ENCODE results near the gene TNNT3.
"Not testable (repeated sequence)": the region's sequence is repeated elsewhere in the genome, so short reads cannot be mapped to it uniquely, and the experiment has no call there.

DNA sequence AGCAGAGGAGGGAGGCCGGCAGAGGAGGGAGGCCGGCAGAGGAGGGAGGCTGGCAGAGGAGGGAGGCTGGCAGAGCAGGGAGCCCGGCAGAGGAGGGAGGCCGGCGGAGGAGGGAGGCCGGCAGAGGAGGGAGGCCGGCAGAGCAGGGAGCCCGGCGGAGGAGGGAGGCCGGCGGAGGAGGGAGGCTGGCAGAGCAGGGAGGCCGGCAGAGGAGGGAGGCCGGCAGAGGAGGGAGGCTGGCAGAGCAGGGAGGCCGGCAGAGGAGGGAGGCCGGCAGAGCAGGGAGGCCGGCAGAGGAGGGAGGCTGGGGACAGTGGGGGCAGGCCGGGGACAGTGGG lies 45.7 kb upstream of the TNNT3 start:
- TF ChIP-seq, protein P1, sequence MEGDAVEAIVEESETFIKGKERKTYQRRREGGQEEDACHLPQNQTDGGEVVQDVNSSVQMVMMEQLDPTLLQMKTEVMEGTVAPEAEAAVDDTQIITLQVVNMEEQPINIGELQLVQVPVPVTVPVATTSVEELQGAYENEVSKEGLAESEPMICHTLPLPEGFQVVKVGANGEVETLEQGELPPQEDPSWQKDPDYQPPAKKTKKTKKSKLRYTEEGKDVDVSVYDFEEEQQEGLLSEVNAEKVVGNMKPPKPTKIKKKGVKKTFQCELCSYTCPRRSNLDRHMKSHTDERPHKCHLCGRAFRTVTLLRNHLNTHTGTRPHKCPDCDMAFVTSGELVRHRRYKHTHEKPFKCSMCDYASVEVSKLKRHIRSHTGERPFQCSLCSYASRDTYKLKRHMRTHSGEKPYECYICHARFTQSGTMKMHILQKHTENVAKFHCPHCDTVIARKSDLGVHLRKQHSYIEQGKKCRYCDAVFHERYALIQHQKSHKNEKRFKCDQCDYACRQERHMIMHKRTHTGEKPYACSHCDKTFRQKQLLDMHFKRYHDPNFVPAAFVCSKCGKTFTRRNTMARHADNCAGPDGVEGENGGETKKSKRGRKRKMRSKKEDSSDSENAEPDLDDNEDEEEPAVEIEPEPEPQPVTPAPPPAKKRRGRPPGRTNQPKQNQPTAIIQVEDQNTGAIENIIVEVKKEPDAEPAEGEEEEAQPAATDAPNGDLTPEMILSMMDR (IDR thresholded peaks at IDR 0.05): not testable (repeated sequence)
- TF ChIP-seq POLR2A (IDR thresholded peaks at IDR 0.05): not testable (repeated sequence)
